ENCODE data around the gene EFNB1.

EFNB1 gene

GRCh38 chrX:68829582-68830418 is 979 bp downstream of the EFNB1 start:
- Histone ChIP-seq H3K56ac (ENCODE audit: low read length) (peak overlapping the region; percentile 70), H2BK15ac (replicated peaks; ENCODE audit: low read depth) (no peak overlapping the region), H3K27me3 (ENCODE audit: insufficient read depth, low read length, poor library complexity) (peaks cover 8% of the 10 kb centered on the region), H3K27ac (ENCODE audit: low read depth, low read length) (no peak overlapping the region), H3K4me2 (ENCODE audit: low read length) (peak overlapping the region; percentile 38), H4K8ac (ENCODE audit: low read depth, low read length) (no peak overlapping the region), H3K4ac (ENCODE audit: low read depth, low read length) (no peak overlapping the region), H3K4me3 (ENCODE audit: low read length) (peak overlapping the region; percentile 20), H2BK120ac (ENCODE audit: low read depth, low read length) (no peak overlapping the region), H3K18ac (ENCODE audit: low read length) (no peak overlapping the region), H2BK5ac (ENCODE audit: low read length) (no peak overlapping the region), H3K23ac (ENCODE audit: low read length) (no peak overlapping the region), H3K9ac (ENCODE audit: low read length) (peak overlapping the region; percentile 57), H3K4me1 (ENCODE audit: control insufficient read depth, low read depth, low read length) (no peaks in the 10 kb centered on the region), H3K79me2 (ENCODE audit: control insufficient read depth, insufficient read depth, low read length) (no peaks in the 10 kb centered on the region), H2AK5ac (ENCODE audit: low read length) (no peak overlapping the region), H3K36me3 (ENCODE audit: control insufficient read depth, insufficient read depth, low read length) (no peaks in the 10 kb centered on the region), H4K5ac (ENCODE audit: low read length) (no peak overlapping the region), H3K79me1 (ENCODE audit: low read length) (no peaks in the 10 kb centered on the region)
- DNase-seq = no peak
- WGBS (ENCODE audit: extremely low coverage, insufficient coverage, low lambda C conversion rate) = no CpG with 5 or more reads among the region's 74 CpGs

DNA sequence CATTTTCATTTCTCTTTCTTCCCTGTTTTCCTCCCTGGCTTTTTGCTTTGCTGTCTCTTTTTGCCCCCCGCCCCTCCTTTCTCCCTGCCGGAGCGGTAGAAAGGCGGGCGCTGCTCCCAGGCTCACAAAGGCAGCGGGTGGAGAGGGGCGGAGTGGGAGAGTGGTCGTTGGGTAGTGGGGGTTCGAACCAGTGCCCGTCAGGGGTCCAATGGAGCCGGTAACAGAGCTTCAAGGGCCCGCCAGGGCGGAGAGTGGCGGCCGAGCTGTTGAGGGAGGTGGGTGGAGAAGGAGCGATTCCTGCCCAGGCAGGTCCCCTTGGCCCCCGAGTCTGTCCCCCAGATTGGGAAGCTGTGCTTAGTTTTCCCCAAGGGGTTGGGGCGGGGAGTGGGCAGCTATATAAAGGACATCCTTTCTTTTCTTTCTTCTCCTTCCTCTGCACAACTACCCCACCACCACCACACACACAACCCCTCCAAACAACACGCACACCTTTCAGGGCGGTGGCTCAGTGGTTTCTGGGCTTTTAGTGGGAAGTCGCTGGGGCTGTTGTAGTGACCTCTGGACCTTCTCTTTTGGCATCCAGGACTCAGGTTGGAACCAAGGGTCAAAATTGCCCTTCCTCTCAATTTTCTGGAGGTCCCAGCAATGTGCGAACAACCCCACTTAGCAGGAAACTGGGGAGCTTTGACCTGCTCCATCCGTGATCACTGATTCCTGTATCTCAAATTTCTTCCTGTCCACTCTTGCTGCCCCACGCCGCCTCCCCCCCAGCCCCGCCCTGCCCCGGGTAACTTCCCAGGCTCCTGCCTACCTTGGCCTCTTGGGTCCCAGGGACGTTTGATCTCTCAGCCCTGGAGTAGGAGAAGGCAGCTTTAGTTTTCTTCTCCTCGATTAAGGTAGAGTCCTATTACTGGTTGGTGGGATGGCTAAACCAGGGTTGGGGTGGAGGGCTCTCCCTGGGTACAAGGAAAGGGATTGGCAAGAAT is 1.9 kb downstream of the EFNB1 start:
- no peak overlapping the region for H2AK5ac ChIP-seq (ENCODE audit: low read length)
- H4K5ac ChIP-seq (ENCODE audit: low read length) = no peak overlapping the region
- no peak overlapping the region for H4K8ac ChIP-seq (ENCODE audit: low read depth, low read length)
- peak overlapping the region; percentile 42 for H3K56ac ChIP-seq (ENCODE audit: low read length)
- H3K27me3 ChIP-seq (ENCODE audit: insufficient read depth, low read length, poor library complexity) = peaks cover 8% of the 10 kb centered on the region
- H2BK5ac ChIP-seq (ENCODE audit: low read length) = no peak overlapping the region
- no peak for DNase-seq
- H3K23ac ChIP-seq (ENCODE audit: low read length) = no peak overlapping the region
- H3K18ac ChIP-seq (ENCODE audit: low read length) = no peak overlapping the region
- no peaks in the 10 kb centered on the region for H3K36me3 ChIP-seq (ENCODE audit: control insufficient read depth, insufficient read depth, low read length)
- no peak overlapping the region for H3K4ac ChIP-seq (ENCODE audit: low read depth, low read length)
- H3K4me2 ChIP-seq (ENCODE audit: low read length) = peak overlapping the region; percentile 4
- H3K4me1 ChIP-seq (ENCODE audit: control insufficient read depth, low read depth, low read length) = no peaks in the 10 kb centered on the region
- H2BK120ac ChIP-seq (ENCODE audit: low read depth, low read length) = no peak overlapping the region
- no peaks in the 10 kb centered on the region for H3K79me2 ChIP-seq (ENCODE audit: control insufficient read depth, insufficient read depth, low read length)
- no peak overlapping the region for H3K27ac ChIP-seq (ENCODE audit: low read depth, low read length)
- H2BK15ac ChIP-seq (replicated peaks; ENCODE audit: low read depth) = no peak overlapping the region
- H3K9ac ChIP-seq (ENCODE audit: low read length) = peak overlapping the region; percentile 24
- WGBS (ENCODE audit: extremely low coverage, insufficient coverage, low lambda C conversion rate) = no CpG with 5 or more reads among the region's 29 CpGs
- H3K4me3 ChIP-seq (ENCODE audit: low read length) = no peak overlapping the region
- H3K79me1 ChIP-seq (ENCODE audit: low read length) = no peaks in the 10 kb centered on the region

DNA sequence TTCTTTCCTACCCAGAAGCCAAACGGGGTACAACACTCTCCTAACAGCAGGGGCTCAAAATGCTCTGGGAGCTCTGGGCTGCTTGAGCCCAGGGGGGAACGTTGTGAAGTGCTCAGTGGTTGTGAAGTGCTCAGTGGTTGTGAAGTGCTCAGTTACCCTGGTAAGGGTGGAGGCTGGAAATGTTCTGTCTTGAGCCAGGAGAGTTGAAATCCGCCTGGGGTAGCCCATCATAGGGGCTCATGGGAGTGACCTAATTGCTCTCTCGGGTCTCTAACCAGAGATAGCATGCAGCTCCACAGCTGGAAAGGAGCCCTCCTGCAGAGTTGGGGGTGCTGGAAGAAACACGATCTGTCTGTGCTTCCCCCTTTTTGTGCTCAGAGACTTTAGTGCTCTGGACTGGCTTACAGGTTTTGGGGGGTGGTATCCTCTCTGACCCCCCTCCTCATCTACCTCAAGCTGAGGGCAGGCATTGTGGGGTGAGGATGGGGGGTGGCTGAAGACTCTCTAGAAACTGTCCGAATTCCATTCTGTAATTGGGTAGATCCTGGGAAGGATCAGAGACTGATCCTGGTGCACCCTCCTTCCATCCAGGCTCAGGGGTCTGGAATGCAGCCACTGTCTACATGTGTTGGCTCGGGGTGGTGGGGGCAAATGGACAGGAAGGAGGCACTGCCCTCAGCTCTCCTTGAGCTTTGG is 2.7 kb downstream of the EFNB1 start:
- H3K27me3 ChIP-seq (ENCODE audit: insufficient read depth, low read length, poor library complexity) = peaks cover 8% of the 10 kb centered on the region
- H2BK5ac ChIP-seq (ENCODE audit: low read length) = no peak overlapping the region
- WGBS (ENCODE audit: extremely low coverage, insufficient coverage, low lambda C conversion rate) = no CpG with 5 or more reads among the region's 7 CpGs
- no peak overlapping the region for H3K56ac ChIP-seq (ENCODE audit: low read length)
- no peak overlapping the region for H3K9ac ChIP-seq (ENCODE audit: low read length)
- no peaks in the 10 kb centered on the region for H3K79me1 ChIP-seq (ENCODE audit: low read length)
- no peak overlapping the region for H4K8ac ChIP-seq (ENCODE audit: low read depth, low read length)
- no peaks in the 10 kb centered on the region for H3K36me3 ChIP-seq (ENCODE audit: control insufficient read depth, insufficient read depth, low read length)
- H2BK120ac ChIP-seq (ENCODE audit: low read depth, low read length) = no peak overlapping the region
- no peaks in the 10 kb centered on the region for H3K4me1 ChIP-seq (ENCODE audit: control insufficient read depth, low read depth, low read length)
- H3K23ac ChIP-seq (ENCODE audit: low read length) = no peak overlapping the region
- H3K27ac ChIP-seq (ENCODE audit: low read depth, low read length) = no peak overlapping the region
- no peak overlapping the region for H4K5ac ChIP-seq (ENCODE audit: low read length)
- DNase-seq = no peak
- no peak overlapping the region for H3K4ac ChIP-seq (ENCODE audit: low read depth, low read length)
- no peak overlapping the region for H3K4me3 ChIP-seq (ENCODE audit: low read length)
- no peaks in the 10 kb centered on the region for H3K79me2 ChIP-seq (ENCODE audit: control insufficient read depth, insufficient read depth, low read length)
- no peak overlapping the region for H3K4me2 ChIP-seq (ENCODE audit: low read length)
- no peak overlapping the region for H3K18ac ChIP-seq (ENCODE audit: low read length)
- no peak overlapping the region for H2BK15ac ChIP-seq (replicated peaks; ENCODE audit: low read depth)
- no peak overlapping the region for H2AK5ac ChIP-seq (ENCODE audit: low read length)

DNA sequence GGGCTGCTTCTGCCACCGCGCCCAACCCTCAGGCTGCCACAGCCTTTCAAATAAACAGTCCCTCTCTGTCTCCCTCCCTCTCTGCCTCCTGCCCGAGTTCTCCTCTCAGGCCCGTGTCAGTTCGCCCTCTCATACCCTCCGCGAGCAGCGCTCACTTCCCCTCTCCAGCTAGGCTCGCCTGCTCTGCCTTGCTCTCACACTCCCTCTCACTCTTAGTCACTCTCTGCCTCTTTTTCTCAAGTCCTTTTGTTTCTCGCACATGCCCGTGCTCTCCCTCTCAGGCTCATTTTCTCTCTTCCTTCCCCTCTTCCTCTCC is 3.2 kb downstream of the EFNB1 start:
- no peaks in the 10 kb centered on the region for H3K79me2 ChIP-seq (ENCODE audit: control insufficient read depth, insufficient read depth, low read length)
- H3K18ac ChIP-seq (ENCODE audit: low read length) = no peak overlapping the region
- no peak overlapping the region for H2BK120ac ChIP-seq (ENCODE audit: low read depth, low read length)
- no peak overlapping the region for H2BK15ac ChIP-seq (replicated peaks; ENCODE audit: low read depth)
- WGBS (ENCODE audit: extremely low coverage, insufficient coverage, low lambda C conversion rate) = no CpG with 5 or more reads among the region's 11 CpGs
- H3K56ac ChIP-seq (ENCODE audit: low read length) = no peak overlapping the region
- DNase-seq = peak; percentile 58
- H3K79me1 ChIP-seq (ENCODE audit: low read length) = no peaks in the 10 kb centered on the region
- no peak overlapping the region for H3K27ac ChIP-seq (ENCODE audit: low read depth, low read length)
- H3K4ac ChIP-seq (ENCODE audit: low read depth, low read length) = no peak overlapping the region
- H4K5ac ChIP-seq (ENCODE audit: low read length) = no peak overlapping the region
- H3K4me1 ChIP-seq (ENCODE audit: control insufficient read depth, low read depth, low read length) = no peaks in the 10 kb centered on the region
- H2BK5ac ChIP-seq (ENCODE audit: low read length) = no peak overlapping the region
- no peak overlapping the region for H2AK5ac ChIP-seq (ENCODE audit: low read length)
- H4K8ac ChIP-seq (ENCODE audit: low read depth, low read length) = no peak overlapping the region
- no peaks in the 10 kb centered on the region for H3K36me3 ChIP-seq (ENCODE audit: control insufficient read depth, insufficient read depth, low read length)
- H3K23ac ChIP-seq (ENCODE audit: low read length) = no peak overlapping the region
- H3K4me3 ChIP-seq (ENCODE audit: low read length) = no peak overlapping the region
- no peak overlapping the region for H3K9ac ChIP-seq (ENCODE audit: low read length)
- no peak overlapping the region for H3K4me2 ChIP-seq (ENCODE audit: low read length)
- peaks cover 8% of the 10 kb centered on the region for H3K27me3 ChIP-seq (ENCODE audit: insufficient read depth, low read length, poor library complexity)

- Histone ChIP-seq H3K9ac (ENCODE audit: low read length) (no peak overlapping the region), H2BK15ac (replicated peaks; ENCODE audit: low read depth) (no peak overlapping the region), H4K8ac (ENCODE audit: low read depth, low read length) (no peak overlapping the region), H3K27me3 (ENCODE audit: insufficient read depth, low read length, poor library complexity) (peaks cover 8% of the 10 kb centered on the region), H3K4me2 (ENCODE audit: low read length) (no peak overlapping the region), H2AK5ac (ENCODE audit: low read length) (no peak overlapping the region), H2BK5ac (ENCODE audit: low read length) (no peak overlapping the region), H3K56ac (ENCODE audit: low read length) (no peak overlapping the region), H3K4me1 (ENCODE audit: control insufficient read depth, low read depth, low read length) (no peaks in the 10 kb centered on the region), H3K4me3 (ENCODE audit: low read length) (no peak overlapping the region), H3K18ac (ENCODE audit: low read length) (no peak overlapping the region), H2BK120ac (ENCODE audit: low read depth, low read length) (no peak overlapping the region), H3K23ac (ENCODE audit: low read length) (no peak overlapping the region), H3K4ac (ENCODE audit: low read depth, low read length) (no peak overlapping the region), H3K79me2 (ENCODE audit: control insufficient read depth, insufficient read depth, low read length) (no peaks in the 10 kb centered on the region), H3K27ac (ENCODE audit: low read depth, low read length) (no peak overlapping the region), H3K36me3 (ENCODE audit: control insufficient read depth, insufficient read depth, low read length) (no peaks in the 10 kb centered on the region), H4K5ac (ENCODE audit: low read length) (no peak overlapping the region), H3K79me1 (ENCODE audit: low read length) (no peaks in the 10 kb centered on the region)
- no CpG with 5 or more reads among the region's 12 CpGs for WGBS (ENCODE audit: extremely low coverage, insufficient coverage, low lambda C conversion rate)
- DNase-seq = no peak
These were observed 4.0 kb downstream of the EFNB1 start for GRCh38 chrX:68832516-68833447.
